K562 (cell line): ENCODE results near the gene ISYNA1. TPM values are rescaled to one million over a fixed set of nuclear protein-coding genes. Genes with fewer than 3 reads are reported as not detected.

Source experiments
- ATAC-seq: fragments of 200-7000 bp; cut with Tn5 transposase; 3 replicates; pipeline ENCODE4 v1.9.1; 2020; ENCODE audit warnings: moderate library complexity
- BruUV-seq: library from RNA; stranded (reverse); fragments of 400-500 nt; replicated peaks from 2 replicates; lab custom pipeline; 2021; lab: Mats Ljungman, UMichigan
- CTCF ChIA-PET: fragments of 300-600 bp; formaldehyde crosslinking; extraction: SDS; loops from one replicate; lab custom pipeline; 2021; ENCODE audit warnings: low intra/inter-chr PET ratio; lab: Yijun Ruan, JAX
- POLR2A ChIA-PET: fragments of 300-600, 350-650 bp; sonication (Branson Sonifier 250); formaldehyde crosslinking; extraction: SDS; loops from one replicate; lab custom pipeline; 2021; ENCODE audit warnings: antibody characterized with exemption, inconsistent platforms; lab: Yijun Ruan, JAX
- DNase-seq, 4 experiments: peaks; one replicate each; pipeline versions ENCODE4 v3.0.0 to v3.0.0-alpha.2; 2011 to 2018; ENCODE audit warnings: low spot score in 3 of 4, mixed read lengths in 3 of 4; ENCODE audit errors: extremely low read depth in 1 of 4
- FAIRE-seq: peaks from 2 replicates; lab custom pipeline; 2011; peaks lifted over from hg19 to GRCh38; lab: Jason Lieb, UNC
- H2AFZ ChIP-seq: 2 replicates; pipeline ENCODE4 v1.6.0; 2011; ENCODE audit warnings: low read depth, low read length, control low read depth, inconsistent platforms
- H3K27ac ChIP-seq: fragments of 200-600 bp; 3 replicates; pipeline ENCODE4 v1.8.0; 2011; ENCODE audit warnings: low read depth, mild to moderate bottlenecking, control low read depth, inconsistent platforms, low read length, moderate library complexity, mixed read lengths; ENCODE audit errors: extremely low read depth
- H3K27me3 ChIP-seq, 2 experiments: fragments of 300-600 bp in 1 of 2; 2 replicates in 1 of 2; 3 replicates in 1 of 2; pipeline versions ENCODE4 v1.6.0 to v1.8.0; 2011; ENCODE audit warnings: inconsistent platforms in 2 of 2, low read length in 2 of 2, mild to moderate bottlenecking in 1 of 2, mixed read lengths in 1 of 2, moderate library complexity in 1 of 2; ENCODE audit not compliant: control insufficient read depth in 2 of 2, insufficient read depth in 2 of 2
- H3K36me3 ChIP-seq: fragments of 300-600 bp; 3 replicates; pipeline ENCODE4 v1.8.0; 2011; ENCODE audit warnings: mild to moderate bottlenecking, low read length, inconsistent platforms; ENCODE audit not compliant: control insufficient read depth, insufficient read depth
- H3K4me1 ChIP-seq, 2 experiments: fragments of 200-600 bp in 1 of 2; replicated peaks in 1 of 2; 2 replicates in 1 of 2; 3 replicates in 1 of 2; pipeline versions ENCODE4 v1.5.1 to v1.8.0; 2011; ENCODE audit warnings: inconsistent platforms in 2 of 2, low read length in 2 of 2, mild to moderate bottlenecking in 1 of 2, mixed read lengths in 1 of 2, moderate library complexity in 1 of 2; ENCODE audit not compliant: control insufficient read depth in 2 of 2, insufficient read depth in 2 of 2
- H3K4me2 ChIP-seq: 2 replicates; pipeline ENCODE4 v1.6.1; 2011; ENCODE audit warnings: low read length, control low read depth, inconsistent platforms, mixed read lengths; ENCODE audit not compliant: insufficient read depth
- H3K4me3 ChIP-seq: fragments of 200-600 bp; sonication (generic), shearing (Covaris generic); 2 replicates; pipeline ENCODE4 v1.5.1; 2016; ENCODE audit warnings: control low read depth, inconsistent platforms
- H3K79me2 ChIP-seq: fragments of 200-600 bp; 3 replicates; pipeline ENCODE4 v1.8.0; 2011; ENCODE audit warnings: low read length, inconsistent platforms; ENCODE audit not compliant: control insufficient read depth, insufficient read depth
- H3K9ac ChIP-seq, 2 experiments: 2 replicates each; pipeline versions ENCODE4 v1.6.0 to v1.6.1; 2011; ENCODE audit warnings: low read depth in 2 of 2, low read length in 2 of 2, control low read depth in 1 of 2, inconsistent platforms in 1 of 2, mild to moderate bottlenecking in 1 of 2, mixed read lengths in 1 of 2; ENCODE audit not compliant: insufficient read depth in 1 of 2
- H3K9me1 ChIP-seq: one replicate; pipeline ENCODE4 v1.6.0; 2011; ENCODE audit warnings: inconsistent platforms, mild to moderate bottlenecking, low read length, moderate library complexity; ENCODE audit not compliant: control insufficient read depth, insufficient read depth
- H3K9me3 ChIP-seq: replicated peaks from 2 replicates; pipeline ENCODE4 v1.5.1; 2011; ENCODE audit warnings: low read depth, low read length, inconsistent platforms; ENCODE audit not compliant: control insufficient read depth, insufficient read depth
- H4K20me1 ChIP-seq: replicated peaks from 2 replicates; pipeline ENCODE4 v1.6.1; 2011; ENCODE audit warnings: low read length, inconsistent platforms, mixed read lengths; ENCODE audit not compliant: control insufficient read depth, insufficient read depth
- BHLHE40 ChIP-seq: IDR thresholded peaks from 2 replicates; pipeline ENCODE4 v1.6.1; 2011; ENCODE audit warnings: low read length, improper control_type of control experiment
- BRCA1 ChIP-seq, 2 experiments: fragments of 450-650 bp in 1 of 2; sonication (generic) in 1 of 2; formaldehyde crosslinking in 1 of 2; IDR thresholded peaks; 2 replicates each; pipeline versions ENCODE4 v1.5.0 to v1.6.1; 2017 to 2020; ENCODE audit warnings: mild to moderate bottlenecking in 1 of 2, missing genetic modification reagents in 1 of 2
- EHMT2 ChIP-seq: fragments of 450-650 bp; IDR thresholded peaks from 2 replicates; pipeline ENCODE4 v1.6.1; 2018; ENCODE audit warnings: antibody characterized with exemption
- ELF2 ChIP-seq: fragments of 250-450 bp; sonication (Bioruptor Pico); IDR thresholded peaks from 2 replicates; pipeline ENCODE4 v1.5.0; 2021; ENCODE audit warnings: mild to moderate bottlenecking
- ETV5 ChIP-seq: sonication (generic); formaldehyde crosslinking; IDR thresholded peaks from 2 replicates; pipeline ENCODE4 v1.4.0; 2020; ENCODE audit warnings: low read depth, mild to moderate bottlenecking, missing genetic modification reagents
- FOXA3 ChIP-seq, 2 experiments: fragments of 450-650 bp in 1 of 2; sonication (generic) in 1 of 2; formaldehyde crosslinking; IDR thresholded peaks in 1 of 2; conservative IDR thresholded peaks in 1 of 2; 2 replicates each; pipeline versions ENCODE4 v1.4.0 to v1.8.0; 2020 to 2022; ENCODE audit warnings: mild to moderate bottlenecking in 2 of 2, missing genetic modification reagents in 1 of 2
- FOXM1 ChIP-seq, 2 experiments: fragments of 450-650 bp in 1 of 2; sonication (generic) in 1 of 2; formaldehyde crosslinking in 1 of 2; IDR thresholded peaks; 2 replicates each; pipeline versions ENCODE4 v1.6.1 to v1.9.0; 2017 to 2022; ENCODE audit warnings: low read depth in 2 of 2, mild to moderate bottlenecking in 2 of 2, missing genetic modification reagents in 1 of 2, moderate library complexity in 1 of 2
- GABPB1 ChIP-seq: sonication (generic); formaldehyde crosslinking; IDR thresholded peaks from 2 replicates; pipeline ENCODE4 v1.8.0; 2022; ENCODE audit warnings: mild to moderate bottlenecking, missing genetic modification reagents
- HLTF ChIP-seq: fragments of 450-650 bp; IDR thresholded peaks from 2 replicates; pipeline ENCODE4 v1.6.1; 2016
- PCBP1 ChIP-seq: fragments of 200-400 bp; formaldehyde crosslinking; IDR thresholded peaks from 2 replicates; pipeline ENCODE4 v1.6.1; 2018; ENCODE audit warnings: mild to moderate bottlenecking, low read depth, low read length; ENCODE audit not compliant: poor library complexity, severe bottlenecking
- SNIP1 ChIP-seq: fragments of 450-650 bp; IDR thresholded peaks from 2 replicates; pipeline ENCODE4 v1.7.1; 2017; ENCODE audit warnings: low read depth, mild to moderate bottlenecking
- TRIM24 ChIP-seq, 2 experiments: fragments of 450-650 bp; IDR thresholded peaks; 2 replicates each; pipeline ENCODE4 v1.6.1; 2016
- ZBTB12 ChIP-seq: fragments of 250-450 bp; sonication (Bioruptor Pico); IDR thresholded peaks from 2 replicates; pipeline ENCODE4 v1.4.0; 2020
- ZNF143 ChIP-seq: sonication (generic); formaldehyde crosslinking; IDR thresholded peaks from 2 replicates; pipeline ENCODE4 v1.9.0; 2022; ENCODE audit warnings: mild to moderate bottlenecking, missing genetic modification reagents
- ZNF175 ChIP-seq: fragments of 200-800 bp; sonication (Bioruptor generic); IDR thresholded peaks from 2 replicates; pipeline ENCODE4 v1.6.1; 2016; ENCODE audit warnings: low read depth, mild to moderate bottlenecking, missing genetic modification characterization, missing compliant biosample characterization
- WGBS: fragments of 100-300 bp; shearing (Covaris generic); methylation state at CpG from one replicate; pipeline ENCODE4 v1.1.6; 2016; ENCODE audit warnings: low coverage, mixed read lengths; ENCODE audit not compliant: insufficient coverage; ENCODE audit errors: missing lambda C conversion rate; 5-methylcytosine and 5-hydroxymethylcytosine counted together
- in situ Hi-C: fragments of 300-500 bp; cut with MboI; formaldehyde crosslinking; loops from 4 replicates; pipeline ENCODE4 v1.15.0; 2018; ENCODE audit warnings: inconsistent platforms, mixed read lengths
- intact Hi-C: fragments of 100-400 bp; cut with micrococcal nuclease; formaldehyde crosslinking; loops from 2 replicates; pipeline ENCODE4 v1.14.2; 2022
- polyA plus RNA-seq, 8 experiments: library from polyadenylated mRNA; depleted of rRNA in 4 of 8; stranded (reverse) in 5 of 8; unstranded in 3 of 8; fragments of >200 nt; fragmentation: Nextera tagmentation in 2 of 8; fragmentation: Illumina TruSeq in 1 of 8; extraction: Ambion mirVana in 2 of 8; extraction: Trizol in 1 of 8; gene quantifications; 2 replicates each; pipeline versions ENCODE4 v1.2.1 to v1.2.3, GENCODE V29; 2011 to 2014; ENCODE audit warnings: inconsistent platforms in 1 of 8, missing spikeins in 1 of 8
- total RNA-seq, 7 experiments: library from RNA; depleted of rRNA in 6 of 7; stranded (reverse); fragments of >200 nt in 6 of 7; fragmentation: Illumina TruSeq in 2 of 7; extraction: Trizol in 2 of 7; gene quantifications; 2 replicates each; pipeline versions ENCODE4 v1.2.1 to v1.2.3, GENCODE V29; 2011 to 2021; ENCODE audit warnings: low replicate concordance in 1 of 7

ISYNA1 gene
- total and polyA plus RNA-seq, 9 of the 15 experiments (the other 6 are each of a cell fraction or from before 2014, with no cell fraction given), result 21.8 to 460 (median 93.2) TPM

GRCh38 chr19:18444513-18444912 is 6.6 kb upstream of the ISYNA1 start:
- CTCF ChIA-PET, result no interaction called here
- in situ Hi-C loops, result no loop called here
- H3K9ac ChIP-seq, result peak overlapping the region in 1 of 2 experiments; percentile 22; a peak in 1 of 4 replicates
- no peak for DNase-seq
- H2AFZ ChIP-seq, result no peak overlapping the region
- no peak overlapping the region for H3K4me2 ChIP-seq
- peaks cover 64% of the 10 kb centered on the region for H3K36me3 ChIP-seq
- no peak for ATAC-seq
- POLR2A ChIA-PET, result interaction anchor here (0.5 to 0.7 kb wide), 3 partner anchors 30 to 345 kb away, joined by 3 read pairs; no protein-coding TSS in a partner anchor
- H4K20me1 ChIP-seq, result 0 out of 2 replicates have a peak, but pooled peaks cover 4% of the 10 kb centered on the region
- 98% methylated on average over 11 of the region's 19 CpGs for WGBS
- no peak for FAIRE-seq
- BruUV-seq, result no TSS peak
- no peaks in the 10 kb centered on the region for H3K27me3 ChIP-seq
- no peak overlapping the region for H3K4me3 ChIP-seq
- H3K27ac ChIP-seq, result no peak overlapping the region
- no peak for TF ChIP-seq TRIM24 (IDR thresholded peaks at IDR 0.05)
- no peak for TF ChIP-seq EHMT2
- peaks cover 3% of the 10 kb centered on the region; the same call in 1 of the 3 replicates for H3K79me2 ChIP-seq
- intact Hi-C loops, result no loop called here
- H3K9me3 ChIP-seq, result no peaks in the 10 kb centered on the region
- H3K4me1 ChIP-seq, result peaks cover 21 to 67% of the 10 kb centered on the region in 2 experiments
- peaks cover 14% of the 10 kb centered on the region for H3K9me1 ChIP-seq

- ChIA-PET CTCF (no interaction called here), POLR2A (interaction anchor here (0.5 to 0.7 kb wide), 2 partner anchors 31 to 95 kb away, joined by 3 read pairs; no protein-coding TSS in a partner anchor)
- H3K4me2 ChIP-seq, result no peak overlapping the region
- FAIRE-seq (no peak), ATAC-seq (no peak), DNase-seq (no peak)
- WGBS, result 89% methylated on average over 11 of the region's 11 CpGs
- no peak overlapping the region for H3K4me3 ChIP-seq
- no peak overlapping the region; a peak in 1 of 4 replicates for H3K9ac ChIP-seq
- peaks cover 57% of the 10 kb centered on the region for H3K36me3 ChIP-seq
- H3K9me3 ChIP-seq, result no peaks in the 10 kb centered on the region
- H4K20me1 ChIP-seq, result 0 out of 2 replicates have a peak, but pooled peaks cover 4% of the 10 kb centered on the region
- H3K4me1 ChIP-seq, result peaks cover 27 to 68% of the 10 kb centered on the region in 2 experiments
- in situ Hi-C loops, result no loop called here
- H3K27ac ChIP-seq, result no peak overlapping the region
- H2AFZ ChIP-seq, result no peak overlapping the region
- H3K9me1 ChIP-seq, result peaks cover 14% of the 10 kb centered on the region
- peaks cover 3% of the 10 kb centered on the region; the same call in 1 of the 3 replicates for H3K79me2 ChIP-seq
- intact Hi-C loops, result no loop called here
- BruUV-seq, result no TSS peak
- H3K27me3 ChIP-seq, result no peaks in the 10 kb centered on the region
- TF ChIP-seq SNIP1, result no peak
- no peak for TF ChIP-seq FOXA3 (CRISPR knock-in tag; conservative IDR thresholded peaks at IDR 0.05 in 1 of 2, IDR thresholded peaks at IDR 0.05 in 1 of 2)
- TF ChIP-seq GABPB1 (CRISPR knock-in tag), result no peak
- TF ChIP-seq HLTF, result no peak
- no peak for TF ChIP-seq BHLHE40
- TF ChIP-seq ETV5 (CRISPR knock-in tag), result no peak
- no peak for TF ChIP-seq PCBP1
- TF ChIP-seq BRCA1 (IDR thresholded peaks at IDR 0.05), result no peak
- no peak for TF ChIP-seq BRCA1 (CRISPR knock-in tag; IDR thresholded peaks at IDR 0.05)
- TF ChIP-seq FOXM1 (IDR thresholded peaks at IDR 0.05; ENCODE audit: low read depth), result no peak
- TF ChIP-seq FOXM1 (CRISPR knock-in tag; IDR thresholded peaks at IDR 0.05; ENCODE audit: low read depth), result no peak
- no peak for TF ChIP-seq ZNF175 (CRISPR knock-in tag)
- no peak for TF ChIP-seq ZBTB12 (CRISPR knock-in tag)
- TF ChIP-seq ZNF143 (CRISPR knock-in tag), result no peak
- no peak for TF ChIP-seq ELF2 (CRISPR knock-in tag)
Measured at GRCh38 chr19:18443831-18444230, 5.9 kb upstream of the ISYNA1 start.
